Upper lobe of right lung (tissue), 1 donor: Measurements from ENCODE around the gene SRRD. TPM values are rescaled to one million over a fixed set of nuclear protein-coding genes. Genes with fewer than 3 reads are reported as not detected.

ENCODE experiments used
- ATAC-seq: fragments of 200-7000 bp; cut with Tn5 transposase; one replicate; pipeline ENCODE4 v1.9.1; 2020; ENCODE audit warnings: mild to moderate bottlenecking, moderate library complexity
- DNase-seq: peaks from one replicate; pipeline ENCODE4 v3.0.0-alpha.2; 2020
- H3K27ac ChIP-seq: fragments of 200-600 bp; one replicate; pipeline ENCODE4 v1.8.0; 2022
- H3K27me3 ChIP-seq: fragments of 200-600 bp; one replicate; pipeline ENCODE4 v1.8.0; 2022; ENCODE audit warnings: mild to moderate bottlenecking
- H3K36me3 ChIP-seq: fragments of 200-600 bp; one replicate; pipeline ENCODE4 v1.8.0; 2022
- H3K4me1 ChIP-seq: fragments of 200-600 bp; one replicate; pipeline ENCODE4 v1.8.0; 2022
- H3K4me3 ChIP-seq: fragments of 200-600 bp; one replicate; pipeline ENCODE4 v1.8.0; 2022; ENCODE audit warnings: mild to moderate bottlenecking
- H3K9me3 ChIP-seq: fragments of 200-600 bp; one replicate; pipeline ENCODE4 v1.8.0; 2022
- CTCF ChIP-seq: fragments of 200-600 bp; IDR thresholded peaks from one replicate; pipeline ENCODE4 v1.8.0; 2022; ENCODE audit warnings: antibody characterized with exemption
- intact Hi-C: fragments of 100-400 bp; cut with DNase I; formaldehyde crosslinking; loops from one replicate; pipeline ENCODE4 v1.11.0; 2022
- total RNA-seq: library from RNA; stranded (reverse); fragmentation: NEBNext Ultra II Directional; extraction: Animal tissue kit (Norgen Biotek cat#: 25700); gene quantifications from one replicate; pipeline ENCODE4 v1.2.1, GENCODE V29; 2021
- donor health status: DM: no; HTN: yes; CAD: no; lungs with severe emphysema.

The SRRD gene
- total RNA-seq, 1 donor from 2014 or later = 14.6 TPM

DNA sequence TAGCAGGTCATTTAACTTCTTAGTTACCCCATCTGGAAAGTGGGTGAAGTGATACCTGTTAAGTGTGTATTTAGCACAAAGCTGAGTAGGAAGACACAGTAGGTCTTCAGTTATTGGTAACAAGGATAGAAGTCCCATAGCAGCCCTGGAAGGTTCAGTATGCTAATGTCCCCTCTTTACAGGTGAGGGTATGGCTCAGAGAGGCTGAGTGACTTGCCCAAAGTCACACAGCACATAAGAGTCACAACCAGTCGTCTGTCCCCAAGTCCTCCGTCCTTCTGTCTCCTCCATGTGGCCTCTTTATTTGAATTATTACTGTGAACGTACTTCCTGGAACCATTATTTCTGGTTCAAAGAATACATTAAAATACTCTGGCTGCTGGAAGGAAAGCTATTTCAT lies 44.1 kb upstream of the SRRD start:
- H3K27ac ChIP-seq = no peak overlapping the region

GRCh38 chr22:26442086-26442756 lies 41.5 kb upstream of the SRRD start:
- intact Hi-C loops = no loop called here
- no peaks in the 10 kb centered on the region for H3K27me3 ChIP-seq
- ATAC-seq (no peak), DNase-seq (no peak)
- no peaks in the 10 kb centered on the region for H3K36me3 ChIP-seq
- H3K9me3 ChIP-seq = no peaks in the 10 kb centered on the region
- H3K4me3 ChIP-seq = no peak overlapping the region
- H3K27ac ChIP-seq = no peak overlapping the region
- no peaks in the 10 kb centered on the region for H3K4me1 ChIP-seq
- no peak for TF ChIP-seq CTCF

More for the DNA sequence above, 44.1 kb upstream of the SRRD start:
- ATAC-seq = no peak
- Histone ChIP-seq H3K4me1 (no peaks in the 10 kb centered on the region), H3K27me3 (no peaks in the 10 kb centered on the region), H3K9me3 (no peaks in the 10 kb centered on the region), H3K36me3 (no peaks in the 10 kb centered on the region), H3K4me3 (no peak overlapping the region)
- TF ChIP-seq CTCF = no peak
- no peak for DNase-seq
- intact Hi-C loops = no loop called here

DNA sequence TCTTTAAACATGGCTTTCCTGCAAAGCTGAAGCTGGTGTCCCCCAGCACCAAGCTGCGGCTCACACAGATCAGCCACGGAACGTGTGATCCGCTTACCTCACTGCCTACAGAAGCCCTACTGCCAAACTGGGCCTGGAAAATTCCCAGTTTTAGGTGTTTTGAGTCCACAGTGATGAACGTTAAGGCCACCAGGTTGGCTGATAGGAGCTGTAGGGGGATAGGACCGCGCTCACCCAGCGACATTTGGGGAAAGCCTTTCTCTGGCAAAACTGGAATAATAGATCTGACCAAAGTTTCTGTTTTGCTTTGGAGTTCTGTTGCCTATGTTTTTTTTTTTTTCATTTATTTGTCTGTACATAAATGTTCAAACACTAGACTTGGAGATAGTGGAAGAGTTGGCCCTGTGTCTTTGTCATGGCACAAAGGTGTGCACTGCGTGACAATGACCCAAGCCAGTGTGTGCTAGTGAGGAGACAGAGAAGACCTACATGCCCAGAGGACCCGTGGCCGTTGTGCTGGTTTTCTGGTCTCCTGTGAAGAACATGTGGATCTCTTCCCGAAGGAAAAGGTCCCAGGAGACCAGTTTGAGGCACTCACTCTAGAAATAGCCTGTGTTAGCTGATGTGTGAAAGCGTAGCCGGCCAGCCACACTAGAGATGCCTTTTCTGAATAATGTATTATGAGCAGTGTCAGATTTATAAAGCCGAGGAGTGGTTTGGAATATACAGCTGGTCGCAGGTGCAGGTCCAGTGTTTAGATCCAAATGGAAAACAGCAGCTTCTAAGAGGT lies 39.6 kb upstream of the SRRD start:
- Histone ChIP-seq H3K36me3 (no peaks in the 10 kb centered on the region), H3K4me1 (no peaks in the 10 kb centered on the region), H3K4me3 (no peak overlapping the region), H3K9me3 (no peaks in the 10 kb centered on the region), H3K27me3 (no peaks in the 10 kb centered on the region), H3K27ac (no peak overlapping the region)
- ATAC-seq (no peak), DNase-seq (no peak)
- intact Hi-C loops = no loop called here
- TF ChIP-seq CTCF = no peak

- Histone ChIP-seq H3K4me3 (no peak overlapping the region), H3K27me3 (no peaks in the 10 kb centered on the region), H3K9me3 (no peaks in the 10 kb centered on the region), H3K27ac (no peak overlapping the region), H3K36me3 (no peaks in the 10 kb centered on the region), H3K4me1 (no peaks in the 10 kb centered on the region)
- DNase-seq (no peak), ATAC-seq (no peak)
- TF ChIP-seq CTCF = no peak
- intact Hi-C loops = no loop called here
Observed at GRCh38 chr22:26444777-26445176, 38.9 kb upstream of the SRRD start.

GRCh38 chr22:26445577-26446275 lies 38.0 kb upstream of the SRRD start:
- no peak for TF ChIP-seq CTCF
- no peak overlapping the region for H3K4me3 ChIP-seq
- H3K27me3 ChIP-seq = no peaks in the 10 kb centered on the region
- H3K36me3 ChIP-seq = peaks cover under 1% of the 10 kb centered on the region
- H3K27ac ChIP-seq = no peak overlapping the region
- ATAC-seq = no peak
- H3K4me1 ChIP-seq = no peaks in the 10 kb centered on the region
- no peak for DNase-seq
- H3K9me3 ChIP-seq = no peaks in the 10 kb centered on the region
- intact Hi-C loops = no loop called here
